ENCODE results near the gene PSORS1C1.

The PSORS1C1 gene

DNA sequence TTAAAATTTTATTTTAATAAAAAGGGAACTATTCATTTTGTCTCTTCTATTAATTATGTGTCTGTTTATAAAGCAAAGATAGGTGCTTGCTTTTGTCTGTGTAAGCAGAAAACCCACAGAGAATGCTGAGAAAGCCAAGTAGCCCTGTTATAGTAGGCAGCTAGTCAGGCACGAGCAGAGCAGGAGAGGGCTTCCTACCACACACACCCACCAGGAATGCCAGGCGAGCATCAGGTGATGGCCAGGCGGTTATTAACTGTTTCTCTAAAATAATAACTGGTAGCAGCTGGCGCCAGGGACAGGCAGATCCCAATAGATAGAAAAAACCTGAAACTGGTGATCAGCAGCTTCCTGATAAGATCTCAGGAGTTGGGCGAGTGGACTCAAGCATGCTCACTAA is 17.9 kb upstream of the PSORS1C1 start:
- Histone ChIP-seq H3K27me3 (peaks cover 0 to 5% of the 10 kb centered on the region in 2 donors), H3K9me3 (no peaks in the 10 kb centered on the region), H3K27ac (no peak overlapping the region), H3K4me3 (no peak overlapping the region), H3K4me1 (no peaks in the 10 kb centered on the region), H3K36me3 (no peaks in the 10 kb centered on the region)
- intact Hi-C loops (cut with DNase I; ENCODE audit: low total_unique reads) = no loop called here
- DNase-seq = no peak
- TF ChIP-seq, protein P1, sequence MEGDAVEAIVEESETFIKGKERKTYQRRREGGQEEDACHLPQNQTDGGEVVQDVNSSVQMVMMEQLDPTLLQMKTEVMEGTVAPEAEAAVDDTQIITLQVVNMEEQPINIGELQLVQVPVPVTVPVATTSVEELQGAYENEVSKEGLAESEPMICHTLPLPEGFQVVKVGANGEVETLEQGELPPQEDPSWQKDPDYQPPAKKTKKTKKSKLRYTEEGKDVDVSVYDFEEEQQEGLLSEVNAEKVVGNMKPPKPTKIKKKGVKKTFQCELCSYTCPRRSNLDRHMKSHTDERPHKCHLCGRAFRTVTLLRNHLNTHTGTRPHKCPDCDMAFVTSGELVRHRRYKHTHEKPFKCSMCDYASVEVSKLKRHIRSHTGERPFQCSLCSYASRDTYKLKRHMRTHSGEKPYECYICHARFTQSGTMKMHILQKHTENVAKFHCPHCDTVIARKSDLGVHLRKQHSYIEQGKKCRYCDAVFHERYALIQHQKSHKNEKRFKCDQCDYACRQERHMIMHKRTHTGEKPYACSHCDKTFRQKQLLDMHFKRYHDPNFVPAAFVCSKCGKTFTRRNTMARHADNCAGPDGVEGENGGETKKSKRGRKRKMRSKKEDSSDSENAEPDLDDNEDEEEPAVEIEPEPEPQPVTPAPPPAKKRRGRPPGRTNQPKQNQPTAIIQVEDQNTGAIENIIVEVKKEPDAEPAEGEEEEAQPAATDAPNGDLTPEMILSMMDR (IDR thresholded peaks at IDR 0.05) = no peak

DNA sequence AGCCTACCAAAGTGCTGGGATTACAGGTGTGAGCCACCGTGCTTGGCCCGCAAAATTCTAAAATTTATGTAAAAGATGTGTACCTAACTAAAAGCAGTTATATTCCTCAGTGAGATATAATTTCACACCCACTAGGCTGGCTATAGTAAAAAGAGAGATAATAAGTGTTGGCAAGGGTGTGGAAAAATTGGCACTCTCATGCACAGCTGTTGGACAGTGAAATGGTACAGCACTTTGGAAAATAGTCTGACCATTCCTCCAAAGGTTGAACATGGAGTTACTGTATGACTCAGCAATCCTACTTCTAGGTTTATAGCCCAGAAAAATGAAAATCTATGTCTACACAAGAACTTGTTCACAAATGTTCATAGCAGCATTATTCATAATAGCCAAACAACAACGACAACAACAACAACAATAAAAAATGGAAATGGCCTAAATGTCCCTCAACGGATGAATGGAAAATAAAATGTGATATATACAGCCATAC is 16.1 kb upstream of the PSORS1C1 start:
- Histone ChIP-seq H3K27ac (no peak overlapping the region), H3K4me3 (no peak overlapping the region), H3K4me1 (no peaks in the 10 kb centered on the region), H3K27me3 (peaks cover 0 to 14% of the 10 kb centered on the region in 2 donors), H3K9me3 (no peaks in the 10 kb centered on the region), H3K36me3 (no peaks in the 10 kb centered on the region)
- intact Hi-C loops (cut with DNase I; ENCODE audit: low total_unique reads) = no loop called here
- TF ChIP-seq, protein P1 (IDR thresholded peaks at IDR 0.05) = no peak
- no peak for DNase-seq

DNA sequence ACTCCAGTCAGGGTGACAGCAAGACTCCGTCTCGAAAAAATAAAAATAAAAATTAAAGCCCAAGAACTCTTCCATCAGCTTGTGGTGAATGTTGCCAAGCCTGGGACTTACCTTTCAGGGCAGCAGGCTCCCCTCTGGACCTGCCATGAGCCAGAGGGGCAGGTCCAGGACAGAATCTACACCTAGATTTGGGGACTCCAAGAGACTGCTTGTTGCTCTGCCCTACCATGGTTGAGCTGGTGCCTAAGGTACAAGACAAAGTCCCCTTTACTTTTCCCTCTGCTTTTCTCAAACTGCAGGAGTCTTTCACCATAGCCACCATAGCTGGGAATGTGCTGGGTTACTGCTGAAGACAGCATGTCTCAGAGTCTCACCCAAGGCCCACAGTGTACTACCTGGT is 11.5 kb upstream of the PSORS1C1 start:
- no peak for DNase-seq
- Histone ChIP-seq H3K4me3 (no peak overlapping the region), H3K27ac (no peak overlapping the region), H3K4me1 (no peaks in the 10 kb centered on the region), H3K9me3 (no peaks in the 10 kb centered on the region), H3K27me3 (peaks cover 0 to 23% of the 10 kb centered on the region in 2 donors), H3K36me3 (no peaks in the 10 kb centered on the region)
- TF ChIP-seq, protein P1 (IDR thresholded peaks at IDR 0.05) = no peak
- intact Hi-C loops (cut with DNase I; ENCODE audit: low total_unique reads) = no loop called here

DNA sequence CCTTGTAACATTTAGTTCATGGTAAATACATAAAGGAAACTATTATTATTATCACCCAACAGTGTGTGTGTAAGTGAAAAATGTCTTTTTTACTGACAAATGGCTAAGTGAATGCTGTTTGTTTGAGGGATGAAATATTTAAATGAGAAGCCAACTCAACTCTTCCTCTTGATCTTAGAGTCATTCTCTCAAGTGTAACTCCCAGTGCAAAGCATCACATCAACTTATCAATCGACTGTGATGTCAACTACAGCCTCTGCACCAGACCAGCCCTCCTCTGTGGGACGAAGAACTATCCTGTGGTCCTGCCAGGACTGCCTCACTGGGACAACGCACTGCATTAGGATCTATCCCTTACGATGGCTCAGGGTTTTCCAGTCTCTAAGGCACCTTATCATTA is 7.5 kb upstream of the PSORS1C1 start:
- TF ChIP-seq, protein P1 (IDR thresholded peaks at IDR 0.05) = no peak
- Histone ChIP-seq H3K4me1 (no peaks in the 10 kb centered on the region), H3K9me3 (no peaks in the 10 kb centered on the region), H3K4me3 (no peak overlapping the region), H3K27ac (no peak overlapping the region), H3K36me3 (no peaks in the 10 kb centered on the region), H3K27me3 (peaks cover 0 to 27% of the 10 kb centered on the region in 2 donors)
- intact Hi-C loops (cut with DNase I; ENCODE audit: low total_unique reads) = no loop called here
- no peak for DNase-seq

DNA sequence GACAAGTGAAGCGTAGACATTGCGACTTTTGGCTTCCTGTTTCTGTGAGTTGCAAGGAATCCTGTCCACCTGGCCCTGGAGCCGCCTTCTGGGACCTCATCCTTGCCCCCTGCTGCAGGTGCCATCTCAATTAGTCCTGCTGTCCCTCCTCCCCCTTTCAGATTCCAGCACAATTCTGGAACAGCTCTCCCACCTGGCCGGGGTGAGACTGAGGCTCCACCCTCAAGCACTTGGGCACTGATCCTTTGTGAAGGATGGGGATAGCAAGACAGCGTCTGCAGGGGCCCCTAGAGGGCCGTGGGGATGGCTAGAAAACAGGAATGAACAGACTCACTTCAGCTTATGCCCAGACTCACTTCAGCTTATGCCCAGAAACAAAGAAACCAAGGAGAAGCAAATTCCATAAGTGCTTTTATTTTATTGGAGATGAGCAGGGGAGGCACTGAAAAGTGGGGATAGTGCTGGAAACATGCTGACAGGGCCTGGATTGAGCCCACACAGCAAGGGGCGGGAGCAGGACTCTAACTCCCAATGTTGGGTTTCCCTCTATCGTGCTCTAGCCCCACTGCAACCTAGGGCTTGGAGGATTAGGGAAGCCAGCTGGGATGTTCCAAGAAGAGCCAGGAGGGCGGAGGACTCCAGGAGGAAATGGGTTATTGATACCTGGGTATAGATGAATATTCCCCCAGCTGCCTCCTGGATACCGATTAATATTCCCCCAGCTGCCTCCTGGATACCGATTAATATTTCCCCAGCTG is 3.6 kb upstream of the PSORS1C1 start:
- TF ChIP-seq, protein P1 (IDR thresholded peaks at IDR 0.05) = no peak
- H3K36me3 ChIP-seq = no peaks in the 10 kb centered on the region
- no peak for DNase-seq
- peaks cover 0 to 7% of the 10 kb centered on the region in 2 donors for H3K27me3 ChIP-seq
- peaks cover 0 to 26% (median 18%) of the 10 kb centered on the region in 4 donors for H3K4me1 ChIP-seq
- H3K27ac ChIP-seq = no peak overlapping the region
- intact Hi-C loops (cut with DNase I; ENCODE audit: low total_unique reads) = no loop called here
- H3K4me3 ChIP-seq = no peak overlapping the region
- no peaks in the 10 kb centered on the region for H3K9me3 ChIP-seq

Measured in tibial artery (tissue), 4 donors.